Thoracic aorta (tissue), 2 donors: Measurements from ENCODE around the gene TRHDE. TPM values are rescaled to one million over a fixed set of nuclear protein-coding genes. Genes with fewer than 3 reads are reported as not detected.

Experiments
- ATAC-seq: fragments of 150-250 bp; one replicate; pipeline ENCODE4 v1.8.0; 2017; ENCODE audit warnings: low read depth; ENCODE audit not compliant: insufficient number of reproducible peaks, low FRiP score
- DNase-seq: peaks from one replicate; pipeline ENCODE4 v3.0.0-alpha.2; 2020; ENCODE audit warnings: low spot score
- H3K27ac ChIP-seq, 2 donors: fragments of 200-600 bp; sonication (generic); 1 replicate in 1 of 2; 2 replicates in 1 of 2; pipeline ENCODE4 v1.5.1; 2016; ENCODE audit warnings: mild to moderate bottlenecking in 2 of 2, moderate library complexity in 2 of 2
- H3K27me3 ChIP-seq: fragments of 200-600 bp; sonication (generic); replicated peaks from 2 replicates; pipeline ENCODE4 v1.6.0; 2016; ENCODE audit warnings: mild to moderate bottlenecking; ENCODE audit not compliant: insufficient read depth
- H3K36me3 ChIP-seq: fragments of 200-600 bp; sonication (generic); one replicate; pipeline ENCODE4 v1.5.1; 2016
- H3K4me1 ChIP-seq, 2 donors: fragments of 200-600 bp; sonication (generic); 1 replicate in 1 of 2; 2 replicates in 1 of 2; pipeline versions ENCODE4 v1.5.1 to v1.6.0; 2016; ENCODE audit warnings: low read depth in 2 of 2, mild to moderate bottlenecking in 1 of 2; ENCODE audit not compliant: control insufficient read depth in 1 of 2
- H3K4me3 ChIP-seq: fragments of 200-600 bp; sonication (generic); 2 replicates; pipeline ENCODE4 v1.5.1; 2016; ENCODE audit warnings: mild to moderate bottlenecking
- H3K9me3 ChIP-seq: fragments of 200-600 bp; sonication (generic); 2 replicates; pipeline ENCODE4 v1.5.1; 2016
- CTCF ChIP-seq: fragments of 200-600 bp; sonication (generic); IDR thresholded peaks from one replicate; pipeline ENCODE4 v1.5.1; 2019; ENCODE audit warnings: antibody characterized with exemption
- total RNA-seq, 2 donors: library from RNA; depleted of rRNA; stranded (reverse); fragments of >200 nt; gene quantifications; one replicate each; pipeline versions ENCODE4 v1.1.0 to v1.2.3, GENCODE V29; 2016

The TRHDE gene
- total RNA-seq, 2 donors from 2014 or later, result 3.5 to 3.7 TPM

- Histone ChIP-seq H3K27me3 (no peaks in the 10 kb centered on the region), H3K9me3 (no peaks in the 10 kb centered on the region)
- no peak for DNase-seq
These were observed 3.8 kb upstream of the TRHDE start for GRCh38 chr12:72268386-72268785.

GRCh38 chr12:72269491-72269890, 2.7 kb upstream of the TRHDE start:
- ATAC-seq, result no peak
- Histone ChIP-seq H3K36me3 (no peaks in the 10 kb centered on the region), H3K27me3 (no peaks in the 10 kb centered on the region), H3K4me3 (no peak overlapping the region), H3K27ac (no peak overlapping the region), H3K9me3 (no peaks in the 10 kb centered on the region), H3K4me1 (peaks cover 0 to 17% of the 10 kb centered on the region in 2 donors)
- no peak for DNase-seq
- no peak for TF ChIP-seq CTCF

More at GRCh38 chr12:72268386-72268785, 3.8 kb upstream of the TRHDE start:
- ATAC-seq, result no peak
- Histone ChIP-seq H3K27ac (peak overlapping the region; percentile 15 to 37), H3K4me3 (peak overlapping the region; percentile 34), H3K36me3 (no peaks in the 10 kb centered on the region), H3K4me1 (peaks cover 0 to 15% of the 10 kb centered on the region in 2 donors)
- TF ChIP-seq CTCF, result no peak

- DNase-seq (no peak), ATAC-seq (no peak)
- peak overlapping the region; percentile 82 for H3K4me3 ChIP-seq
- H3K27me3 ChIP-seq, result no peaks in the 10 kb centered on the region
- peaks cover 0 to 22% of the 10 kb centered on the region in 2 donors for H3K4me1 ChIP-seq
- TF ChIP-seq CTCF, result no peak
- H3K36me3 ChIP-seq, result no peaks in the 10 kb centered on the region
- no peaks in the 10 kb centered on the region for H3K9me3 ChIP-seq
- H3K27ac ChIP-seq, result no peak overlapping the region
These were observed 1.9 kb upstream of the TRHDE start for GRCh38 chr12:72270246-72270645.

- ATAC-seq, result no peak
- peak overlapping the region; percentile 76 to 83 for H3K27ac ChIP-seq
- H3K36me3 ChIP-seq, result no peaks in the 10 kb centered on the region
- peaks cover 0 to 22% of the 10 kb centered on the region in 2 donors for H3K4me1 ChIP-seq
- DNase-seq, result no peak
- H3K9me3 ChIP-seq, result no peaks in the 10 kb centered on the region
- H3K27me3 ChIP-seq, result no peaks in the 10 kb centered on the region
- TF ChIP-seq CTCF, result no peak
- H3K4me3 ChIP-seq, result peak overlapping the region; percentile 82
These were observed 1.2 kb upstream of the TRHDE start for GRCh38 chr12:72270961-72271360.

- Histone ChIP-seq H3K9me3 (no peaks in the 10 kb centered on the region), H3K27ac (peak overlapping the region; percentile 76 to 83), H3K4me3 (peak overlapping the region; percentile 82), H3K27me3 (no peaks in the 10 kb centered on the region), H3K36me3 (no peaks in the 10 kb centered on the region), H3K4me1 (peaks cover 0 to 27% of the 10 kb centered on the region in 2 donors)
- no peak for DNase-seq
- ATAC-seq, result no peak
- TF ChIP-seq CTCF, result no peak
These were observed 599 bp upstream of the TRHDE start for GRCh38 chr12:72271451-72272090.
